GM12891 (cell line): ENCODE measurements around the gene SCT.

ENCODE experiments used
- POLR2A ChIP-seq: IDR thresholded peaks from 2 replicates; pipeline ENCODE4 v1.6.1; 2011; ENCODE audit warnings: low read depth, low read length, control low read depth
- POLR2AphosphoS5 ChIP-seq: IDR thresholded peaks from 2 replicates; pipeline ENCODE4 v1.6.1; 2011; ENCODE audit warnings: low read depth, low read length, control low read depth
- SPI1 ChIP-seq: IDR thresholded peaks from 2 replicates; pipeline ENCODE4 v1.6.1; 2011; ENCODE audit warnings: low read depth, low read length, control low read depth
- TAF1 ChIP-seq: IDR thresholded peaks from 2 replicates; pipeline ENCODE4 v1.6.1; 2011; ENCODE audit warnings: low read depth, low read length, control low read depth

- TF ChIP-seq POLR2A, result no peak
- TF ChIP-seq POLR2AphosphoS5, result no peak
- TF ChIP-seq SPI1, result no peak
- TF ChIP-seq TAF1, result no peak
Observed at GRCh38 chr11:605286-606129, 21.5 kb downstream of the SCT start.
